ENCODE measurements around the gene CAMK1D. TPM values are rescaled to one million over a fixed set of nuclear protein-coding genes. Genes with fewer than 3 reads are reported as not detected.

CAMK1D gene
- total and polyA plus RNA-seq, 2 donors (not counting 3 experiments of a cell fraction or from before 2014, with no cell fraction given): 0.37 to 4.2 TPM

GRCh38 chr10:12750526-12751201 is 401.3 kb downstream of the CAMK1D start:
- Histone ChIP-seq H3K9ac (replicated peaks; ENCODE audit: extremely low read depth, insufficient read depth, low read length) (no peak overlapping the region), H3K27ac (ENCODE audit: insufficient read depth, low read depth, low read length) (no peak overlapping the region), H3K9me1 (replicated peaks; ENCODE audit: control insufficient read depth, extremely low read depth, insufficient read depth, low read length) (no peaks in the 10 kb centered on the region), H3K4me3 (replicated peaks in 1 of 3; ENCODE audit: insufficient read depth in 1 of 3, low read depth in 1 of 3, low read length in 3 of 3) (no peak overlapping the region), H3K4me1 (ENCODE audit: control insufficient read depth, extremely low read depth, insufficient read depth, low read length) (no peaks in the 10 kb centered on the region), H3K36me3 (ENCODE audit: control insufficient read depth in 2 of 2, extremely low read depth in 1 of 2, insufficient read depth in 2 of 2, low read length in 2 of 2) (no peaks in the 10 kb centered on the region), H4K20me1 (replicated peaks; ENCODE audit: control insufficient read depth, extremely low read depth, insufficient read depth, low read length) (no peaks in the 10 kb centered on the region), H3K9me3 (replicated peaks; ENCODE audit: control insufficient read depth, insufficient read depth, low read length) (no peaks in the 10 kb centered on the region), H3K4me2 (ENCODE audit: insufficient read depth, low read length) (no peak overlapping the region), H3K27me3 (ENCODE audit: control insufficient read depth in 2 of 2, insufficient read depth in 2 of 2, low read length in 2 of 2) (peaks cover 0 to 7% of the 10 kb centered on the region in 2 experiments), H3K79me2 (ENCODE audit: control insufficient read depth, insufficient read depth, low read length) (no peaks in the 10 kb centered on the region), H2AFZ (ENCODE audit: low read depth, low read length) (no peak overlapping the region)
- intact Hi-C loops (cut with micrococcal nuclease): no loop called here
- FAIRE-seq: no peak
- CTCF ChIA-PET: interaction anchor here (1.0 to 1.4 kb wide), 2 partner anchors 12 to 43 kb away, joined by 3 read pairs; no protein-coding TSS in a partner anchor
- POLR2A ChIA-PET: no interaction called here
- dilution Hi-C loops (cut with MboI; ENCODE audit: extremely low pct_ligation_motif_present, low sequenced_read_pairs): no loop called here
- TF ChIP-seq POLR2A (IDR thresholded peaks at IDR 0.05; ENCODE audit: low read depth, low read length): no peak
- no peak for TF ChIP-seq GATA2 (IDR thresholded peaks at IDR 0.05; ENCODE audit: insufficient read depth, insufficient read length, low read depth, low read length)
- no peak for TF ChIP-seq POLR2AphosphoS5 (IDR thresholded peaks at IDR 0.05; ENCODE audit: insufficient read depth, low read depth, low read length)
- TF ChIP-seq EZH2 (IDR thresholded peaks at IDR 0.05; ENCODE audit: borderline replicate concordance, low read depth, low read length, severe bottlenecking): no peak
- no peak for TF ChIP-seq MAX (IDR thresholded peaks at IDR 0.05; ENCODE audit: insufficient read depth, insufficient read length)
- TF ChIP-seq MYC (IDR thresholded peaks at IDR 0.05; ENCODE audit: low read depth, low read length): no peak
- no peak for TF ChIP-seq FOS (IDR thresholded peaks at IDR 0.05; ENCODE audit: borderline replicate concordance, insufficient read depth, low read length)
- no peak for TF ChIP-seq CTCF (IDR thresholded peaks at IDR 0.05; ENCODE audit: extremely low read depth in 1 of 2, insufficient read depth in 1 of 2, low read depth in 1 of 2, low read length in 2 of 2)
- TF ChIP-seq JUN (IDR thresholded peaks at IDR 0.05; ENCODE audit: borderline replicate concordance, insufficient read depth, insufficient read length, low read depth): no peak
- no peak for DNase-seq (ENCODE audit: low read depth, low spot score)
- no TSS peak for BruUV-seq (replicated peaks)

Measured in endothelial cell of umbilical vein (primary cell).